AG09319 (cell line): ENCODE data around the gene HIPK4.

ENCODE experiments used
- DNase-seq: peaks from one replicate; pipeline ENCODE4 v3.0.0-alpha.2; 2010; ENCODE audit warnings: low read depth; ENCODE audit errors: extremely low read depth
- CTCF ChIP-seq: IDR thresholded peaks from 2 replicates; pipeline ENCODE4 v1.5.1; 2011; ENCODE audit warnings: low read depth, mild to moderate bottlenecking, inconsistent platforms, low read length, moderate library complexity

The HIPK4 gene

GRCh38 chr19:40365613-40366401 lies 24.2 kb downstream of the HIPK4 start:
- peak; percentile 14 for DNase-seq
- no peak for TF ChIP-seq CTCF

- TF ChIP-seq CTCF = no peak
- no peak for DNase-seq
Observed at GRCh38 chr19:40365010-40365409, 25.0 kb downstream of the HIPK4 start.

GRCh38 chr19:40363069-40363468 lies 26.9 kb downstream of the HIPK4 start:
- DNase-seq = no peak
- no peak for TF ChIP-seq CTCF

- no peak for DNase-seq
- TF ChIP-seq CTCF = no peak
Observed at GRCh38 chr19:40362160-40362559, 27.8 kb downstream of the HIPK4 start.

GRCh38 chr19:40360708-40361241 lies 29.2 kb downstream of the HIPK4 start:
- TF ChIP-seq CTCF = no peak
- no peak for DNase-seq

- TF ChIP-seq CTCF = no peak
- DNase-seq = no peak
Observed at GRCh38 chr19:40360020-40360707, 29.8 kb downstream of the HIPK4 start.

- no peak for DNase-seq
- no peak for TF ChIP-seq CTCF
Observed at GRCh38 chr19:40358773-40359172, 31.2 kb downstream of the HIPK4 start.
